ENCODE results near the gene POTEF.
"Not testable (repeated sequence)": the region's sequence is repeated elsewhere in the genome, so short reads cannot be mapped to it uniquely, and the experiment has no call there.

POTEF gene

DNA sequence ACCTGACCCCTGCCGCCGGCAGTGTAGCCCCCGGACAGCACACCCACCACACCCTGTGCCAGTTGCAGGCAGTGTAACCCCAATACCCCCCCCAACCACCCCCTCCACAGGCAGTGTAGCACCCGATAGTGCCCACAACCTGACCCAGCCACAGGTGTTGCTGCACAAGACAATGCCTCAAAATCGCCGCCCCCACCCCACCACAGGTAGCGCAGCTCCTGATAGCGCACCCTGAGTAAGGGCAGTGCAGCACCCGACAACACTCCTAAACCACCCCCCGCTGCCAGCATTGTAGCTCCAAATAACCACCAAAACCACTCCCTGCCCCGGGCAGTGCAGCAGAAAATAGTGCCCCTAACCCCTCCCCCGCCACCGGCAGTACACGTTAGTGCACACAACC is 558 bp downstream of the POTEF start:
- in situ Hi-C loops (cut with MboI; ENCODE audit: low sequenced_read_pairs) = not testable (repeated sequence)

GRCh38 chr2:130127726-130128125 is 1.3 kb downstream of the POTEF start:
- in situ Hi-C loops (cut with MboI; ENCODE audit: low sequenced_read_pairs) = not testable (repeated sequence)

GRCh38 chr2:130120924-130121323 is 8.1 kb downstream of the POTEF start:
- in situ Hi-C loops (cut with MboI; ENCODE audit: low sequenced_read_pairs) = not testable (repeated sequence)

DNA sequence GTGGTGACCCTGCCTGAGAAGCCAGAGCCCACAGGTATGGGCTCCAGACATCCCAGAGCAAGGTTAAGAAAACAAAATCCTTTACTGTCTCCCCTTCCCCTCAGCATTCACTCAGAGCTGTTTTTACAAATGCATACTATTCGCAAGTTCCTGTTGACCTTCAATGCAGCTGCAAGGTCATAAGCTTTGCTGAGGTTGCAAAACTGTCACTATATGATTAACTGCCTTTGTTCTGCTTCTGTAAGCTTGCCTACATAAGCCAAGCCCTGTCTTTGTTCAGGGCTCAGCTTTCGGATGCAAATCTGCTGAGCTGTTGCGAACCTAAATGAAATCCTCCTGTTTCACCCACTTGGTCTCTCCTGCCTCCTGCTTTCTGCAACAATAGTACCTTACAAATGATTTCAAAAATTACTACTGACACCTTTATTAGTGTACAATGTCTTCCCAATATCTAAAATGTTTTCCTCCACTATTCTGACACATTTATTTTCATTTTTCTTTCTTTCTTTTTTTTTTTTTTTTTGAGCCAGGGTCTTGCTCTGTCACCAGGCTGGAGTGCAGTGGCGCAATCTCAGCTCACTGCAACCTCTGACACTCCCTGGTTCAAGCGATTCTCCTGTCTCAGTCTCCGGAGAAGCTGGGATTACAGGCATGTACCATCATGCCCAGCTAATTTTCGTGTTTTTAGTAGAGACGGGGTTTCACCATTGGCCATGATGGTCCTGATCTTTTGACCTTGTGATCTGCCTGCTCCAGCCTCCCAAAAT is 26.2 kb downstream of the POTEF start:
- in situ Hi-C loops (cut with MboI; ENCODE audit: low sequenced_read_pairs) = not testable (repeated sequence)

- in situ Hi-C loops (cut with MboI; ENCODE audit: low sequenced_read_pairs) = not testable (repeated sequence)
Observed at GRCh38 chr2:130062645-130063044, 66.4 kb downstream of the POTEF start.

GRCh38 chr2:130059982-130060381 is 69.0 kb downstream of the POTEF start:
- in situ Hi-C loops (cut with MboI; ENCODE audit: low sequenced_read_pairs) = not testable (repeated sequence)

DNA sequence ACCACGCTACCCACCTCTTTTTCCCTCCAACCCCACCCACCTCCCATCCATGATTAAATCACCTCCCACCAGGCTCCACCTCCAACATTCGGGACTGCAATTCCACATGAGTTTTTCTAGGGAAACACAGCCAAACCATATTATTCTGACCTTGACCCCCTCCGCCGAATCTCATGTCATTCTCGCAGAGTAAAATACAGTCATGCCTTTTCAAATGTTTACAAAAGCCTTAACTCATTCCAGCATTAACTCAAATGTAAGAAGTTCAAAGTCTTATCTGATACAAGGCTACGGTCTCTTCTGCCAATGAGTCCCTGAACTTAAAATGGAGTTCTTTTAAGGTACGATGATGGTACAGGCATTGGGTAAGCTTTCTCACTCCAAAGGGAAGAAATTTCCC is 72.7 kb downstream of the POTEF start:
- in situ Hi-C loops (cut with MboI; ENCODE audit: low sequenced_read_pairs) = not testable (repeated sequence)

- in situ Hi-C loops (cut with MboI; ENCODE audit: low sequenced_read_pairs) = not testable (repeated sequence)
Observed at GRCh38 chr2:130053217-130053911, 75.7 kb downstream of the POTEF start.

GRCh38 chr2:130052376-130052775 is 76.6 kb downstream of the POTEF start:
- in situ Hi-C loops (cut with MboI; ENCODE audit: low sequenced_read_pairs) = not testable (repeated sequence)

GRCh38 chr2:130048422-130048821 is 80.6 kb downstream of the POTEF start:
- in situ Hi-C loops (cut with MboI; ENCODE audit: low sequenced_read_pairs) = not testable (repeated sequence)

- in situ Hi-C loops (cut with MboI; ENCODE audit: low sequenced_read_pairs) = not testable (repeated sequence)
Observed at GRCh38 chr2:130038265-130038603, 90.8 kb downstream of the POTEF start.

GRCh38 chr2:130025931-130026330 is 103.1 kb downstream of the POTEF start:
- in situ Hi-C loops (cut with MboI; ENCODE audit: low sequenced_read_pairs) = not testable (repeated sequence)
